HEK293T (cell line): ENCODE results near the gene ELL2.
A peak's percentile ranks its signal among the peaks of the same experiment; 100 is the strongest.
"Not testable (repeated sequence)": the region's sequence is repeated elsewhere in the genome, so short reads cannot be mapped to it uniquely, and the experiment has no call there.

Experiments used
- CTCF ChIA-PET: fragments of 350-600 bp; formaldehyde crosslinking; extraction: SDS; loops from one replicate; lab custom pipeline; 2021; ENCODE audit warnings: antibody characterized with exemption, inconsistent platforms; lab: Yijun Ruan, JAX
- POLR2A ChIA-PET: fragments of 350-600 bp; formaldehyde crosslinking; extraction: SDS; loops from one replicate; lab custom pipeline; 2020; ENCODE audit warnings: antibody characterized with exemption, inconsistent platforms; lab: Yijun Ruan, JAX
- DNase-seq: peaks from one replicate; pipeline ENCODE4 v3.0.0; 2012; ENCODE audit warnings: mixed read lengths; ENCODE audit errors: extremely low spot score
- ARNT ChIP-seq: fragments of 450-650 bp; IDR thresholded peaks from 2 replicates; pipeline ENCODE4 v1.6.1; 2017; ENCODE audit warnings: mild to moderate bottlenecking
- BHLHE40 ChIP-seq: fragments of 450-650 bp; IDR thresholded peaks from 2 replicates; pipeline ENCODE4 v1.6.1; 2016; ENCODE audit warnings: mild to moderate bottlenecking, moderate library complexity, borderline replicate concordance
- CTBP1 ChIP-seq: fragments of 450-650 bp; IDR thresholded peaks from 2 replicates; pipeline ENCODE4 v1.6.1; 2016; ENCODE audit warnings: borderline replicate concordance
- ELF4 ChIP-seq: fragments of 450-650 bp; IDR thresholded peaks from 2 replicates; pipeline ENCODE4 v1.6.1; 2017; ENCODE audit warnings: antibody characterized with exemption
- FOXA1 ChIP-seq: fragments of 450-650 bp; IDR thresholded peaks from 2 replicates; pipeline ENCODE4 v1.6.1; 2016; ENCODE audit warnings: mild to moderate bottlenecking
- FOXK2 ChIP-seq: fragments of 450-650 bp; IDR thresholded peaks from 2 replicates; pipeline ENCODE4 v1.6.1; 2016; ENCODE audit warnings: mild to moderate bottlenecking
- FOXM1 ChIP-seq: fragments of 450-650 bp; IDR thresholded peaks from 2 replicates; pipeline ENCODE4 v1.6.1; 2017; ENCODE audit warnings: mild to moderate bottlenecking, borderline replicate concordance
- HDGF ChIP-seq: fragments of 450-650 bp; IDR thresholded peaks from 2 replicates; pipeline ENCODE4 v1.6.1; 2017; ENCODE audit warnings: antibody characterized with exemption, borderline replicate concordance
- L3MBTL2 ChIP-seq: fragments of 450-650 bp; conservative IDR thresholded peaks from 2 replicates; pipeline ENCODE4 v1.6.1; 2016; ENCODE audit warnings: mild to moderate bottlenecking
- LEF1 ChIP-seq: fragments of 450-650 bp; IDR thresholded peaks from 2 replicates; pipeline ENCODE4 v1.6.1; 2017; ENCODE audit warnings: mild to moderate bottlenecking, borderline replicate concordance
- NFRKB ChIP-seq: fragments of 450-650 bp; IDR thresholded peaks from 2 replicates; pipeline ENCODE4 v1.6.1; 2016; ENCODE audit warnings: mild to moderate bottlenecking, moderate library complexity
- PKNOX1 ChIP-seq: fragments of 450-650 bp; IDR thresholded peaks from 2 replicates; pipeline ENCODE4 v1.6.1; 2016
- SP1 ChIP-seq: fragments of 450-650 bp; IDR thresholded peaks from 2 replicates; pipeline ENCODE4 v1.6.1; 2017
- SUZ12 ChIP-seq: fragments of 450-650 bp; IDR thresholded peaks from 2 replicates; pipeline ENCODE4 v1.6.1; 2016; ENCODE audit warnings: mild to moderate bottlenecking
- TARDBP ChIP-seq: fragments of 450-650 bp; IDR thresholded peaks from 2 replicates; pipeline ENCODE4 v1.6.1; 2016
- ZNF384 ChIP-seq: fragments of 450-650 bp; IDR thresholded peaks from 2 replicates; pipeline ENCODE4 v1.6.1; 2016

ELL2 gene

GRCh38 chr5:95927927-95928723 lies 33.5 kb downstream of the ELL2 start:
- ChIA-PET CTCF (no interaction called here), POLR2A (no interaction called here)
- TF ChIP-seq ARNT: no peak
- peak; percentile 25; the same call in 1 of the 2 replicates for TF ChIP-seq PKNOX1
- TF ChIP-seq ZNF384: no peak
- no peak for TF ChIP-seq L3MBTL2
- no peak for TF ChIP-seq CTBP1
- DNase-seq: no peak

- CTCF ChIA-PET, POLR2A ChIA-PET, DNase-seq: not testable (repeated sequence)
These were observed 34.4 kb downstream of the ELL2 start for GRCh38 chr5:95927300-95927699.

DNA sequence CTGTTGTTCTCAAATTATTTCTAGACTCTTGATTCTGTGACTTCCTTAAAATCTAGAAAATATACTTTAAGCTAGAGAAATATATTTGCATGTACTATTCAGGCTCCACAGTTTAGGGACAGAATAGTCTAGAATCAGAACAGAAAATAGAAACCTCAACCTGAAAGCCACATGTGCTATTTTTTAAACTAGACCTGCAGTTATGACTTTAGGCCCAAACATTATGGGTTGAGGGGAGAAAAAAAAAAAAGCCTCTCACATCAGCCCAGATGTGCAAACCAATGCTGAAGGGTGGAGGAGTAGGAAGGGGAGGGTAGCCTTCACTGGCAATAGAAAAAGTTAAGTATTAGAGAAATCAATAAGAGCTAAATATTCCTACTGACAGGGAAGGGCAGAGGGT lies 35.7 kb downstream of the ELL2 start:
- ChIA-PET CTCF (no interaction called here), POLR2A (no interaction called here)
- no peak for DNase-seq
- TF ChIP-seq HDGF (no peak), BHLHE40 (no peak), L3MBTL2 (no peak), FOXM1 (no peak), LEF1 (no peak), PKNOX1 (no peak), SP1 (no peak), SUZ12 (no peak), FOXA1 (no peak), ARNT (no peak), CTBP1 (no peak), ELF4 (no peak), NFRKB (no peak), FOXK2 (no peak), TARDBP (no peak), ZNF384 (no peak)

DNA sequence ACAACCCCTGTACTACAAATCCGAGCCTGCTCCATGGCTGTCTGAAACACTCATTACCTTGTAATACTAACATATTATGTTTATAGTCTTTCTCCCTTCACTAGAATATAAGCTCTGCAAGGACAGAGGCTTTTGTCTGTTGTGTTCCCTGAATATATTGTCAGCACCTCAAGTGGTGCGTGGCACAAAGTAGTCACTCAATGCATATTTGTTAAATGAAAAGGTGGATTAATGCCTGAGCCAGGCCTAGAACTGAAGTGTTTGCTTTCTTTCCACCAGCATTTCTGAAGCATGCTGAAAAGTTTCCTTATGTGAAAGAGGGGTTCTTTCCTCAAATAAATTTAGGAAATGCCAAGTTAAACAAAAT lies 36.3 kb downstream of the ELL2 start:
- ChIA-PET POLR2A (no interaction called here), CTCF (no interaction called here)
- no peak for TF ChIP-seq CTBP1
- no peak for TF ChIP-seq ARNT
- TF ChIP-seq TARDBP: no peak
- no peak for TF ChIP-seq SUZ12
- no peak for TF ChIP-seq HDGF
- no peak for TF ChIP-seq ELF4
- TF ChIP-seq L3MBTL2: no peak
- no peak for TF ChIP-seq NFRKB
- no peak for TF ChIP-seq PKNOX1
- no peak for TF ChIP-seq ZNF384
- no peak for TF ChIP-seq LEF1
- no peak for TF ChIP-seq FOXA1
- TF ChIP-seq BHLHE40: no peak
- TF ChIP-seq SP1: no peak
- no peak for TF ChIP-seq FOXM1
- no peak for TF ChIP-seq FOXK2
- no peak for DNase-seq

DNA sequence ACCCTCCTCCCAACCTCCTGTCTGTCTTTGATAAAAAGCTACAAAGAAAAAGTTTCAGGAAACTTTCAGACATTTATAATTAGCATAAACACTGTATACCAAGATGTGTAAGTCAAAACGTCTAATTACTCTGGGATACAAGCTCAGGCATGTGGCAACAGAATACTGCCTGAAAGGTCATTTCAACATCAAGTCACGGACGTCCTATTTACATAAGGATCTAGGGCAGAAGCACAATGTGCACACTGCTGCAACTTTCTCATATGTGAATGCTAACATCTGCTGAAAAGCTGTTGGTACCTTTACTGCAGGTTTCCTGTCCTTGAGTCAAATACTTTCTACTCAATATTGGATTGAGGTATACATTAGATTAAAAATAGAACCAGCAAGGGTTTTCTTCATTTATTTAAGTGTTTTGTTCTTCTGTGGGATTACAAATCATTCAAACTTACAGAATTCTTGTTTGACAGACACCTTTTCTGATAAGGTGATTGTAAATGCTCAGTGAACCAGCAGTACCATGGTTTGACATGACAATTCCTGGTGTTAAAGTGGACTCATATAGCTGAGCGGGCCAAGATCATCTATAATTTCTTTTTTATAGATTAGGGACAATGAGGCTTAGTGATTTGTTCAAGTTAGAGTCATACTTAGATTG lies 36.8 kb downstream of the ELL2 start:
- ChIA-PET CTCF (interaction anchor here (0.7 kb wide), 1 partner anchor 1116 kb away, joined by 3 read pairs; no protein-coding TSS in a partner anchor), POLR2A (no interaction called here)
- TF ChIP-seq FOXA1: no peak
- no peak for TF ChIP-seq BHLHE40
- no peak for DNase-seq

GRCh38 chr5:95923918-95924544 lies 37.6 kb downstream of the ELL2 start:
- DNase-seq: no peak
- no peak for TF ChIP-seq L3MBTL2
- TF ChIP-seq SP1: no peak
- no peak for TF ChIP-seq CTBP1
- no peak for TF ChIP-seq FOXA1
- TF ChIP-seq PKNOX1: no peak
- no peak for TF ChIP-seq BHLHE40
- TF ChIP-seq FOXM1: no peak
- no peak for TF ChIP-seq NFRKB
- TF ChIP-seq SUZ12: no peak
- TF ChIP-seq FOXK2: no peak
- no peak for TF ChIP-seq LEF1
- TF ChIP-seq ELF4: no peak
- no peak for TF ChIP-seq ZNF384
- no peak for TF ChIP-seq TARDBP
- no peak for TF ChIP-seq HDGF
- no peak for TF ChIP-seq ARNT
- ChIA-PET POLR2A (no interaction called here), CTCF (interaction anchor here (0.7 kb wide), 1 partner anchor 1117 kb away, joined by 3 read pairs; no protein-coding TSS in a partner anchor)
